ENCODE measurements around the gene TNFRSF14.
A peak's percentile ranks its signal among the peaks of the same experiment; 100 is the strongest.

TNFRSF14 gene

GRCh38 chr1:2582391-2582790 is 26.2 kb downstream of the TNFRSF14 start:
- no peak for TF ChIP-seq CTCF (conservative IDR thresholded peaks at IDR 0.05)

GRCh38 chr1:2583331-2583791 is 27.2 kb downstream of the TNFRSF14 start:
- H3K27ac ChIP-seq = 0 out of 2 replicates have a peak overlapping the region, but pooled peaks have one; percentile 34
- no peak for TF ChIP-seq CTCF (conservative IDR thresholded peaks at IDR 0.05)

More at GRCh38 chr1:2582391-2582790, 26.2 kb downstream of the TNFRSF14 start:
- H3K27ac ChIP-seq = no peak overlapping the region

GRCh38 chr1:2583871-2584351 is 27.7 kb downstream of the TNFRSF14 start:
- 0 out of 2 replicates have a peak, but pooled peaks have one; percentile 7 for TF ChIP-seq CTCF (conservative IDR thresholded peaks at IDR 0.05)
- H3K27ac ChIP-seq = peak overlapping the region; percentile 34; the same call in 1 of the 2 replicates

GRCh38 chr1:2584686-2585317 is 28.6 kb downstream of the TNFRSF14 start:
- H3K27ac ChIP-seq = peak overlapping the region; percentile 91
- TF ChIP-seq CTCF (conservative IDR thresholded peaks at IDR 0.05) = no peak

GRCh38 chr1:2585318-2586092 is 29.3 kb downstream of the TNFRSF14 start:
- no peak for TF ChIP-seq CTCF (conservative IDR thresholded peaks at IDR 0.05)
- H3K27ac ChIP-seq = peak overlapping the region; percentile 91

- peak within 1 kb of the TSS; percentile 91 for H3K27ac ChIP-seq
- no peak for TF ChIP-seq CTCF (conservative IDR thresholded peaks at IDR 0.05)
These were observed 30.2 kb downstream of the TNFRSF14 start, which contains the start of gene PRXL2B for GRCh38 chr1:2586154-2587070. Gene PRXL2B, plus strand, starts transcription at chr1:2586777. Its CDS starts 109 bp downstream, at chr1:2586886.
